H9 (cell line): ENCODE data around the gene MRGPRX2. TPM values are rescaled to one million over a fixed set of nuclear protein-coding genes. Genes with fewer than 3 reads are reported as not detected.

Experiments used
- DNase-seq: peaks from one replicate; pipeline ENCODE4 v3.0.0-alpha.2; 2017
- H2AFZ ChIP-seq: one replicate; pipeline ENCODE4 v1.6.1; 2013; ENCODE audit warnings: mild to moderate bottlenecking, low read length, control low read depth, moderate library complexity
- H2AK5ac ChIP-seq: 2 replicates; pipeline ENCODE4 v1.6.1; 2013; ENCODE audit warnings: low read length, control low read depth, mixed read lengths; ENCODE audit not compliant: insufficient read length
- H2BK120ac ChIP-seq: one replicate; pipeline ENCODE4 v1.6.1; 2013; ENCODE audit warnings: low read depth, mild to moderate bottlenecking, low read length, control low read depth, inconsistent platforms; ENCODE audit not compliant: poor library complexity, severe bottlenecking
- H2BK12ac ChIP-seq: 2 replicates; pipeline ENCODE4 v1.6.1; 2013; ENCODE audit warnings: low read length, control low read depth, mixed read lengths, low read depth; ENCODE audit not compliant: insufficient read length
- H2BK15ac ChIP-seq: 2 replicates; pipeline ENCODE4 v1.6.1; 2013; ENCODE audit warnings: low read depth, low read length, control low read depth
- H2BK20ac ChIP-seq: one replicate; pipeline ENCODE4 v1.6.1; 2013; ENCODE audit warnings: low read depth, mild to moderate bottlenecking, low read length, control low read depth, inconsistent platforms; ENCODE audit not compliant: poor library complexity, severe bottlenecking
- H2BK5ac ChIP-seq: 2 replicates; pipeline ENCODE4 v1.6.1; 2013; ENCODE audit warnings: low read length, control low read depth, mixed read lengths; ENCODE audit not compliant: insufficient read length
- H3K14ac ChIP-seq: 2 replicates; pipeline ENCODE4 v1.6.1; 2013; ENCODE audit warnings: low read length, control low read depth; ENCODE audit not compliant: insufficient read depth
- H3K18ac ChIP-seq: 2 replicates; pipeline ENCODE4 v1.6.1; 2013; ENCODE audit warnings: low read depth, mild to moderate bottlenecking, mixed read lengths, low read length, control low read depth; ENCODE audit not compliant: insufficient read length
- H3K23ac ChIP-seq: 2 replicates; pipeline ENCODE4 v1.6.1; 2013; ENCODE audit warnings: low read length, control low read depth, mixed read lengths, low read depth; ENCODE audit not compliant: insufficient read length
- H3K23me2 ChIP-seq: 2 replicates; pipeline ENCODE4 v1.6.1; 2013; ENCODE audit warnings: low read depth, mild to moderate bottlenecking, mixed read lengths, low read length, control low read depth; ENCODE audit not compliant: insufficient read length, poor library complexity, severe bottlenecking
- H3K27ac ChIP-seq: 2 replicates; pipeline ENCODE4 v1.5.1; 2013; ENCODE audit warnings: low read length, control low read depth, mixed read lengths, low read depth; ENCODE audit not compliant: insufficient read length
- H3K27me3 ChIP-seq: 2 replicates; pipeline ENCODE4 v1.6.1; 2013; ENCODE audit warnings: low read length, control low read depth, inconsistent platforms; ENCODE audit not compliant: insufficient read depth
- H3K4ac ChIP-seq: 2 replicates; pipeline ENCODE4 v1.6.1; 2013; ENCODE audit warnings: low read depth, mild to moderate bottlenecking, control low read depth, inconsistent platforms, low read length, moderate library complexity
- H3K4me1 ChIP-seq: 2 replicates; pipeline ENCODE4 v1.6.1; 2013; ENCODE audit warnings: low read length, control low read depth, inconsistent platforms; ENCODE audit not compliant: insufficient read depth
- H3K4me2 ChIP-seq: 2 replicates; pipeline ENCODE4 v1.6.1; 2013; ENCODE audit warnings: low read length, control low read depth, mixed read lengths; ENCODE audit not compliant: insufficient read length, insufficient read depth
- H3K56ac ChIP-seq: 2 replicates; pipeline ENCODE4 v1.6.1; 2013; ENCODE audit warnings: low read depth, mild to moderate bottlenecking, mixed read lengths, low read length, control low read depth; ENCODE audit not compliant: insufficient read length
- H3K79me1 ChIP-seq: 2 replicates; pipeline ENCODE4 v1.6.1; 2013; ENCODE audit warnings: low read depth, mild to moderate bottlenecking, moderate library complexity, low read length, control low read depth, inconsistent platforms; ENCODE audit not compliant: insufficient read depth, poor library complexity, severe bottlenecking
- H3K79me2 ChIP-seq: 2 replicates; pipeline ENCODE4 v1.6.1; 2013; ENCODE audit warnings: low read length, control low read depth, inconsistent platforms; ENCODE audit not compliant: insufficient read depth
- H3K9ac ChIP-seq: 2 replicates; pipeline ENCODE4 v1.6.1; 2013; ENCODE audit warnings: low read length, control low read depth, mixed read lengths; ENCODE audit not compliant: insufficient read length; ENCODE audit errors: extremely low read depth
- H3K9me3 ChIP-seq: one replicate; pipeline ENCODE4 v1.6.1; 2013; ENCODE audit warnings: low read depth, low read length, inconsistent platforms; ENCODE audit not compliant: control insufficient read depth
- H3T11ph ChIP-seq: one replicate; pipeline ENCODE4 v1.6.1; 2013; ENCODE audit warnings: mild to moderate bottlenecking, low read length, control low read depth, inconsistent platforms
- H4K20me1 ChIP-seq: one replicate; pipeline ENCODE4 v1.6.1; 2013; ENCODE audit not compliant: control insufficient read depth, insufficient read length, insufficient read depth
- H4K5ac ChIP-seq: 2 replicates; pipeline ENCODE4 v1.6.1; 2013; ENCODE audit warnings: low read depth, mild to moderate bottlenecking, mixed read lengths, low read length, control low read depth; ENCODE audit not compliant: insufficient read length
- H4K8ac ChIP-seq: replicated peaks from 2 replicates; pipeline ENCODE4 v1.6.1; 2013; ENCODE audit warnings: low read length, control low read depth, mixed read lengths, low read depth; ENCODE audit not compliant: insufficient read length
- H4K91ac ChIP-seq: 2 replicates; pipeline ENCODE4 v1.6.1; 2013; ENCODE audit warnings: low read depth, mild to moderate bottlenecking, moderate library complexity, mixed read lengths, low read length, control low read depth; ENCODE audit not compliant: insufficient read length
- H3K27ac Mint-ChIP-seq, 3 experiments: 2 replicates in 2 of 3; 3 replicates in 1 of 3; pipeline ENCODE4 v1.8.0; 2020 to 2021; ENCODE audit warnings: mixed read lengths in 3 of 3, mild to moderate bottlenecking in 1 of 3, moderate library complexity in 1 of 3
- H3K27me3 Mint-ChIP-seq: 2 replicates; pipeline ENCODE4 v1.8.0; 2021; ENCODE audit warnings: low read depth, mild to moderate bottlenecking, moderate library complexity, mixed read lengths
- H3K36me3 Mint-ChIP-seq, 3 experiments: 2 replicates in 2 of 3; 3 replicates in 1 of 3; pipeline ENCODE4 v1.8.0; 2020 to 2021; ENCODE audit warnings: low read depth in 3 of 3, mixed read lengths in 3 of 3; ENCODE audit not compliant: insufficient read depth in 1 of 3
- H3K4me1 Mint-ChIP-seq, 2 experiments: 2 replicates each; pipeline ENCODE4 v1.8.0; 2020; ENCODE audit warnings: mixed read lengths in 2 of 2
- H3K4me3 Mint-ChIP-seq, 2 experiments: 2 replicates in 1 of 2; 3 replicates in 1 of 2; pipeline ENCODE4 v1.8.0; 2020 to 2021; ENCODE audit warnings: mild to moderate bottlenecking in 2 of 2, mixed read lengths in 2 of 2, moderate library complexity in 1 of 2
- H3K9me3 Mint-ChIP-seq, 2 experiments: 2 replicates in 1 of 2; 3 replicates in 1 of 2; pipeline ENCODE4 v1.8.0; 2020; ENCODE audit warnings: mild to moderate bottlenecking in 2 of 2, mixed read lengths in 2 of 2, moderate library complexity in 1 of 2
- WGBS: extraction: QIAGEN DNeasy Blood & Tissue Kit; methylation state at CpG from one replicate; pipeline ENCODE4 v1.1.7; 2013; ENCODE audit warnings: missing lambda C conversion rate, low lambda C conversion rate, mixed read lengths; ENCODE audit not compliant: insufficient read length; ENCODE audit errors: extremely low coverage; 5-methylcytosine and 5-hydroxymethylcytosine counted together
- long read RNA-seq: library from polyadenylated mRNA; unstranded; transcript quantifications from one replicate; pipeline ENCODE4 v2.0.0, GENCODE V29; 2020
- total RNA-seq: library from RNA; stranded (reverse); gene quantifications from 2 replicates; pipeline ENCODE4 v1.2.1, GENCODE V29; 2021
- TF ChIP-seq, protein P1 (sequence below): fragments of 200-600 bp; sonication (generic); conservative IDR thresholded peaks from 3 replicates; pipeline ENCODE4 v1.8.0; 2021; ENCODE audit warnings: antibody characterized with exemption, mild to moderate bottlenecking

MRGPRX2 gene
- total RNA-seq = not detected in 2 replicates
- long read RNA-seq = 0 reads

- Histone ChIP-seq H3K14ac (no peak within 1 kb of the TSS), H3T11ph (no peak within 1 kb of the TSS), H3K9ac (no peak within 1 kb of the TSS), H2BK120ac (no peak within 1 kb of the TSS), H2BK5ac (no peak within 1 kb of the TSS), H3K27ac (no peak within 1 kb of the TSS), H3K27me3 (no peaks in the 10 kb centered on the region), H3K23ac (no peak within 1 kb of the TSS), H3K4me2 (no peak within 1 kb of the TSS), H3K79me2 (no peaks in the 10 kb centered on the region), H3K9me3 (no peaks in the 10 kb centered on the region), H4K91ac (no peak within 1 kb of the TSS), H2BK20ac (no peak within 1 kb of the TSS), H4K20me1 (no peaks in the 10 kb centered on the region), H2BK15ac (no peak within 1 kb of the TSS), H2AK5ac (no peak within 1 kb of the TSS), H3K4me1 (no peaks in the 10 kb centered on the region), H2AFZ (no peak within 1 kb of the TSS), H3K23me2 (no peaks in the 10 kb centered on the region), H3K18ac (no peak within 1 kb of the TSS), H3K56ac (no peak within 1 kb of the TSS), H3K79me1 (no peaks in the 10 kb centered on the region), H2BK12ac (no peak within 1 kb of the TSS), H4K5ac (no peak within 1 kb of the TSS), H4K8ac (no peak within 1 kb of the TSS), H3K4ac (no peak within 1 kb of the TSS)
- H3K9me3 Mint-ChIP-seq = no peaks in the 10 kb centered on the region; a peak in 1 of 5 replicates
- no peak within 1 kb of the TSS for H3K4me3 Mint-ChIP-seq
- H3K27me3 Mint-ChIP-seq = peaks cover 15% of the 10 kb centered on the region
- DNase-seq = no peak
- H3K36me3 Mint-ChIP-seq = no peaks in the 10 kb centered on the region
- no peak within 1 kb of the TSS; a peak in 1 of 7 replicates for H3K27ac Mint-ChIP-seq
- TF ChIP-seq, protein P1, sequence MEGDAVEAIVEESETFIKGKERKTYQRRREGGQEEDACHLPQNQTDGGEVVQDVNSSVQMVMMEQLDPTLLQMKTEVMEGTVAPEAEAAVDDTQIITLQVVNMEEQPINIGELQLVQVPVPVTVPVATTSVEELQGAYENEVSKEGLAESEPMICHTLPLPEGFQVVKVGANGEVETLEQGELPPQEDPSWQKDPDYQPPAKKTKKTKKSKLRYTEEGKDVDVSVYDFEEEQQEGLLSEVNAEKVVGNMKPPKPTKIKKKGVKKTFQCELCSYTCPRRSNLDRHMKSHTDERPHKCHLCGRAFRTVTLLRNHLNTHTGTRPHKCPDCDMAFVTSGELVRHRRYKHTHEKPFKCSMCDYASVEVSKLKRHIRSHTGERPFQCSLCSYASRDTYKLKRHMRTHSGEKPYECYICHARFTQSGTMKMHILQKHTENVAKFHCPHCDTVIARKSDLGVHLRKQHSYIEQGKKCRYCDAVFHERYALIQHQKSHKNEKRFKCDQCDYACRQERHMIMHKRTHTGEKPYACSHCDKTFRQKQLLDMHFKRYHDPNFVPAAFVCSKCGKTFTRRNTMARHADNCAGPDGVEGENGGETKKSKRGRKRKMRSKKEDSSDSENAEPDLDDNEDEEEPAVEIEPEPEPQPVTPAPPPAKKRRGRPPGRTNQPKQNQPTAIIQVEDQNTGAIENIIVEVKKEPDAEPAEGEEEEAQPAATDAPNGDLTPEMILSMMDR = no peak
- no CpG with 5 or more reads among the region's 4 CpGs for WGBS
- peaks cover 4 to 11% of the 10 kb centered on the region in 2 experiments; a peak in 3 of 4 replicates for H3K4me1 Mint-ChIP-seq
These were observed at the start of gene MRGPRX2 for GRCh38 chr11:19060629-19061028. Gene MRGPRX2, minus strand, starts transcription at chr11:19060717. Its CDS starts 4,315 bp downstream, at chr11:19056402.
